ENCODE measurements around the gene TMEM80.

GRCh38 chr11:709109-709997, 13.7 kb downstream of the TMEM80 start:
- no peak for TF ChIP-seq GATA2 (IDR thresholded peaks at IDR 0.05; ENCODE audit: low read depth, low read length)
- TF ChIP-seq GATA3 (IDR thresholded peaks at IDR 0.05; ENCODE audit: low read depth, low read length): no peak
